Astrocyte of the cerebellum (primary cell): ENCODE results near the gene UBAC2.

Experiments used
- DNase-seq: peaks from one replicate; pipeline ENCODE4 v3.0.0-alpha.2; 2011; ENCODE audit warnings: low read depth
- H3K4me3 ChIP-seq: 2 replicates; pipeline ENCODE4 v1.5.1; 2011; ENCODE audit warnings: mild to moderate bottlenecking, low read depth, low read length, moderate library complexity
- CTCF ChIP-seq: IDR thresholded peaks from 2 replicates; pipeline ENCODE4 v1.5.1; 2012; ENCODE audit warnings: low read length, low read depth, moderate library complexity, mild to moderate bottlenecking; ENCODE audit errors: missing control alignments
- in situ Hi-C: cut with HindIII; loops from 2 replicates; pipeline ENCODE4 v1.10.0; 2017; ENCODE audit warnings: low sequenced_read_pairs

The UBAC2 gene

GRCh38 chr13:99339230-99339721 lies 138.6 kb downstream of the UBAC2 start:
- no peak for TF ChIP-seq CTCF
- DNase-seq: no peak
- in situ Hi-C loops: no loop called here
- no peak overlapping the region for H3K4me3 ChIP-seq

- in situ Hi-C loops: no loop called here
- no peak for DNase-seq
- TF ChIP-seq CTCF: no peak
- no peak overlapping the region for H3K4me3 ChIP-seq
Measured at GRCh38 chr13:99339736-99340397, 139.2 kb downstream of the UBAC2 start.

- no peak for DNase-seq
- TF ChIP-seq CTCF: no peak
- in situ Hi-C loops: no loop called here
- no peak overlapping the region for H3K4me3 ChIP-seq
Measured at GRCh38 chr13:99340638-99341037, 140.0 kb downstream of the UBAC2 start.

GRCh38 chr13:99341969-99342722 lies 141.5 kb downstream of the UBAC2 start:
- no peak overlapping the region for H3K4me3 ChIP-seq
- TF ChIP-seq CTCF: no peak
- no peak for DNase-seq
- in situ Hi-C loops: no loop called here

- no peak overlapping the region for H3K4me3 ChIP-seq
- in situ Hi-C loops: no loop called here
- TF ChIP-seq CTCF: no peak
- DNase-seq: no peak
Measured at GRCh38 chr13:99342723-99343315, 142.2 kb downstream of the UBAC2 start.

GRCh38 chr13:99344610-99345208 lies 144.1 kb downstream of the UBAC2 start:
- H3K4me3 ChIP-seq: no peak overlapping the region
- in situ Hi-C loops: no loop called here
- TF ChIP-seq CTCF: no peak
- DNase-seq: no peak
